GM19455 (cell line): ENCODE measurements around the gene PIK3CG.
A peak's percentile ranks its signal among the peaks of the same experiment; 100 is the strongest.
"Not testable (repeated sequence)": the region's sequence is repeated elsewhere in the genome, so short reads cannot be mapped to it uniquely, and the experiment has no call there.

Experiments used
- ATAC-seq: cut with Tn5 transposase; IDR thresholded peaks from one replicate; pipeline ENCODE4 v1.9.1; 2021; ENCODE audit not compliant: unreplicated experiment

PIK3CG gene

GRCh38 chr7:106865130-106866041 lies at the start of gene PIK3CG:
PIK3CG (plus strand) TSS chr7:106865282; CDS start chr7:106867562, 2,280 bp downstream.
- peak; percentile 69 for ATAC-seq

GRCh38 chr7:106817098-106817497 lies 48.0 kb upstream of the PIK3CG start:
- no peak for ATAC-seq

- no peak for ATAC-seq
Measured at GRCh38 chr7:106818736-106819135, 46.3 kb upstream of the PIK3CG start.

- no peak for ATAC-seq
Measured at GRCh38 chr7:106819546-106819945, 45.5 kb upstream of the PIK3CG start.

- no peak for ATAC-seq
Measured at GRCh38 chr7:106820321-106821217, 44.5 kb upstream of the PIK3CG start.

- ATAC-seq = no peak
Measured at GRCh38 chr7:106823631-106824030, 41.5 kb upstream of the PIK3CG start.

- no peak for ATAC-seq
Measured at GRCh38 chr7:106824458-106824857, 40.6 kb upstream of the PIK3CG start.

GRCh38 chr7:106827626-106828025 lies 37.5 kb upstream of the PIK3CG start:
- no peak for ATAC-seq

- no peak for ATAC-seq
Measured at GRCh38 chr7:106829496-106829895, 35.6 kb upstream of the PIK3CG start.

GRCh38 chr7:106830896-106831295 lies 34.2 kb upstream of the PIK3CG start:
- ATAC-seq = not testable (repeated sequence)

GRCh38 chr7:106836816-106837215 lies 28.3 kb upstream of the PIK3CG start:
- ATAC-seq = no peak

- ATAC-seq = no peak
Measured at GRCh38 chr7:106839511-106839910, 25.6 kb upstream of the PIK3CG start.

GRCh38 chr7:106840342-106840741 lies 24.7 kb upstream of the PIK3CG start:
- ATAC-seq = no peak

GRCh38 chr7:106841896-106842390 lies 23.1 kb upstream of the PIK3CG start:
- ATAC-seq = no peak

- no peak for ATAC-seq
Measured at GRCh38 chr7:106844279-106844997, 20.6 kb upstream of the PIK3CG start.

- no peak for ATAC-seq
Measured at GRCh38 chr7:106848049-106848448, 17.0 kb upstream of the PIK3CG start.

- ATAC-seq = no peak
Measured at GRCh38 chr7:106848851-106849442, 16.1 kb upstream of the PIK3CG start.

- not testable (repeated sequence) for ATAC-seq
Measured at GRCh38 chr7:106851632-106852031, 13.4 kb upstream of the PIK3CG start.

GRCh38 chr7:106853250-106853908 lies 11.7 kb upstream of the PIK3CG start:
- ATAC-seq = no peak
